ENCODE data around the gene NOD1.

DNA sequence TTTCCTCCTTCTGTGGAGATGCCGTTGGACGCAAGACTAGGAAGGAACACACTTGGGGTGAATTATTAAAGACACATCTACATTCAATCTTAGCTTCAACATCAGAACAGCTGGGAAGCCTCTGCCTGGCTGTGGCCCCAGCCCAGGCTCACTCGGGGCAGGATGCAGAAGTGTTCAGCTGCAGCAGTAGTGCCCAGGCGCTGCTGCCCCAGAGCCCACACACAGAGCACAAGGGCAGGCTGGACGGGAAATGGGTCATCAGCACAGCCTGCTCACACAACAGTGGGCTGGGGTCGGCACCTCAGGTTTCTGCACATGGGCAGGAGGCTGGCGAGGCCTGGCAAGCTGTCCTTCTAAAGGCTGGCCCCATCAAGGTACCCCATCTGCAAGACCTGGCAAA is 42.5 kb downstream of the NOD1 start:
- TF ChIP-seq, protein P1, sequence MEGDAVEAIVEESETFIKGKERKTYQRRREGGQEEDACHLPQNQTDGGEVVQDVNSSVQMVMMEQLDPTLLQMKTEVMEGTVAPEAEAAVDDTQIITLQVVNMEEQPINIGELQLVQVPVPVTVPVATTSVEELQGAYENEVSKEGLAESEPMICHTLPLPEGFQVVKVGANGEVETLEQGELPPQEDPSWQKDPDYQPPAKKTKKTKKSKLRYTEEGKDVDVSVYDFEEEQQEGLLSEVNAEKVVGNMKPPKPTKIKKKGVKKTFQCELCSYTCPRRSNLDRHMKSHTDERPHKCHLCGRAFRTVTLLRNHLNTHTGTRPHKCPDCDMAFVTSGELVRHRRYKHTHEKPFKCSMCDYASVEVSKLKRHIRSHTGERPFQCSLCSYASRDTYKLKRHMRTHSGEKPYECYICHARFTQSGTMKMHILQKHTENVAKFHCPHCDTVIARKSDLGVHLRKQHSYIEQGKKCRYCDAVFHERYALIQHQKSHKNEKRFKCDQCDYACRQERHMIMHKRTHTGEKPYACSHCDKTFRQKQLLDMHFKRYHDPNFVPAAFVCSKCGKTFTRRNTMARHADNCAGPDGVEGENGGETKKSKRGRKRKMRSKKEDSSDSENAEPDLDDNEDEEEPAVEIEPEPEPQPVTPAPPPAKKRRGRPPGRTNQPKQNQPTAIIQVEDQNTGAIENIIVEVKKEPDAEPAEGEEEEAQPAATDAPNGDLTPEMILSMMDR (IDR thresholded peaks at IDR 0.05), result no peak
- no peak for TF ChIP-seq POLR2A (IDR thresholded peaks at IDR 0.05)
